ENCODE results near the gene ALK. TPM values are rescaled to one million over a fixed set of nuclear protein-coding genes. Genes with fewer than 3 reads are reported as not detected.

ALK gene
- total RNA-seq, 1 experiment from 2014 or later = not detected

DNA sequence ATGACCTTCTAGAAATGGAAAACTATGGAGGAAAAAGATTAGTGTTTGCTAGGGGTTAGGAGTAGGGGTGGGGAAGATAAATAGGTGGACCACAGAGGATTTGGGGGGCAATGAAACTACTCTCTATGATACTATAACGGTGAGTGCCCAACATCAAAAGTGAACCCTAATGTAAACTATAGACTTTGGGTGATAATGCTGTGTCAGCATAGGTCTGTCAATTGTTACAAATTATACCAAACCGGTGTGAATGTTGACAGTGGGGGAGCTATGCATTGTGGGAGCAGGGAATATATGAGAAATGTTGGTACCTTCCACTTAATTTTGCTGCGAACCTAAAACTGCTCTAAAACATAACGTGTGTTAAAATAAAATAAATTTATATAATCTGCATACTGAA lies 180.3 kb downstream of the ALK start:
- no peak overlapping the region for H3K56ac ChIP-seq (ENCODE audit: insufficient read length, low read depth, low read length)
- H2AK5ac ChIP-seq (ENCODE audit: insufficient read length, low read length) = no peak overlapping the region
- H2BK20ac ChIP-seq (ENCODE audit: low read depth, low read length, poor library complexity, severe bottlenecking) = no peak overlapping the region
- no peaks in the 10 kb centered on the region for H3K27me3 ChIP-seq (ENCODE audit: insufficient read depth, low read length)
- H4K5ac ChIP-seq (ENCODE audit: insufficient read length, low read depth, low read length) = no peak overlapping the region
- no peaks in the 10 kb centered on the region for H3K79me1 ChIP-seq (ENCODE audit: insufficient read depth, low read depth, low read length, poor library complexity, severe bottlenecking)
- no peaks in the 10 kb centered on the region for H3K36me3 Mint-ChIP-seq (ENCODE audit: insufficient read depth in 1 of 3, low read depth in 3 of 3)
- H3K23me2 ChIP-seq (ENCODE audit: insufficient read length, low read depth, low read length, poor library complexity, severe bottlenecking) = no peaks in the 10 kb centered on the region
- no peaks in the 10 kb centered on the region for H3K27me3 Mint-ChIP-seq (ENCODE audit: low read depth)
- H3K18ac ChIP-seq (ENCODE audit: insufficient read length, low read depth, low read length) = no peak overlapping the region
- no peak overlapping the region for H3T11ph ChIP-seq (ENCODE audit: low read length)
- no peaks in the 10 kb centered on the region for H3K4me1 Mint-ChIP-seq
- no peak overlapping the region for H3K4ac ChIP-seq (ENCODE audit: low read depth, low read length)
- H3K9ac ChIP-seq (ENCODE audit: extremely low read depth, insufficient read length, low read length) = no peak overlapping the region
- H2BK12ac ChIP-seq (ENCODE audit: insufficient read length, low read depth, low read length) = no peak overlapping the region
- no peak overlapping the region for H2AFZ ChIP-seq (ENCODE audit: low read length)
- H3K23ac ChIP-seq (ENCODE audit: insufficient read length, low read depth, low read length) = no peak overlapping the region
- TF ChIP-seq, protein P1, sequence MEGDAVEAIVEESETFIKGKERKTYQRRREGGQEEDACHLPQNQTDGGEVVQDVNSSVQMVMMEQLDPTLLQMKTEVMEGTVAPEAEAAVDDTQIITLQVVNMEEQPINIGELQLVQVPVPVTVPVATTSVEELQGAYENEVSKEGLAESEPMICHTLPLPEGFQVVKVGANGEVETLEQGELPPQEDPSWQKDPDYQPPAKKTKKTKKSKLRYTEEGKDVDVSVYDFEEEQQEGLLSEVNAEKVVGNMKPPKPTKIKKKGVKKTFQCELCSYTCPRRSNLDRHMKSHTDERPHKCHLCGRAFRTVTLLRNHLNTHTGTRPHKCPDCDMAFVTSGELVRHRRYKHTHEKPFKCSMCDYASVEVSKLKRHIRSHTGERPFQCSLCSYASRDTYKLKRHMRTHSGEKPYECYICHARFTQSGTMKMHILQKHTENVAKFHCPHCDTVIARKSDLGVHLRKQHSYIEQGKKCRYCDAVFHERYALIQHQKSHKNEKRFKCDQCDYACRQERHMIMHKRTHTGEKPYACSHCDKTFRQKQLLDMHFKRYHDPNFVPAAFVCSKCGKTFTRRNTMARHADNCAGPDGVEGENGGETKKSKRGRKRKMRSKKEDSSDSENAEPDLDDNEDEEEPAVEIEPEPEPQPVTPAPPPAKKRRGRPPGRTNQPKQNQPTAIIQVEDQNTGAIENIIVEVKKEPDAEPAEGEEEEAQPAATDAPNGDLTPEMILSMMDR (conservative IDR thresholded peaks at IDR 0.05) = no peak
- no peak overlapping the region for H3K4me3 Mint-ChIP-seq
- WGBS (ENCODE audit: extremely low coverage, insufficient read length, low lambda C conversion rate) = no CpG with 5 or more reads among the region's 4 CpGs
- H3K4me1 ChIP-seq (ENCODE audit: insufficient read depth, low read length) = no peaks in the 10 kb centered on the region
- no peaks in the 10 kb centered on the region for H3K9me3 ChIP-seq (ENCODE audit: control insufficient read depth, low read depth, low read length)
- no peak overlapping the region for H3K14ac ChIP-seq (ENCODE audit: insufficient read depth, low read length)
- H3K9me3 Mint-ChIP-seq = no peaks in the 10 kb centered on the region
- no peak overlapping the region for H3K27ac Mint-ChIP-seq
- H4K8ac ChIP-seq (replicated peaks; ENCODE audit: insufficient read length, low read depth, low read length) = no peak overlapping the region
- no peak overlapping the region for H4K91ac ChIP-seq (ENCODE audit: insufficient read length, low read depth, low read length)
- no peaks in the 10 kb centered on the region for H3K79me2 ChIP-seq (ENCODE audit: insufficient read depth, low read length)
- no peak overlapping the region for H3K4me2 ChIP-seq (ENCODE audit: insufficient read depth, insufficient read length, low read length)
- no peak overlapping the region for H2BK120ac ChIP-seq (ENCODE audit: low read depth, low read length, poor library complexity, severe bottlenecking)
- DNase-seq = no peak
- H2BK15ac ChIP-seq (ENCODE audit: low read depth, low read length) = no peak overlapping the region
- no peaks in the 10 kb centered on the region for H4K20me1 ChIP-seq (ENCODE audit: control insufficient read depth, insufficient read depth, insufficient read length)
- no peak overlapping the region for H2BK5ac ChIP-seq (ENCODE audit: insufficient read length, low read length)
- no peak overlapping the region for H3K27ac ChIP-seq (ENCODE audit: insufficient read length, low read depth, low read length)
